ENCODE results near the gene CRK. TPM values are rescaled to one million over a fixed set of nuclear protein-coding genes. Genes with fewer than 3 reads are reported as not detected.

The CRK gene
- polyA plus RNA-seq, 3 donors: 22.3 to 28.0 (median 26.5) TPM

GRCh38 chr17:1484676-1485422 lies 28.8 kb upstream of the CRK start:
- H3K4me1 Mint-ChIP-seq: peaks cover 27% of the 10 kb centered on the region
- peaks cover 34 to 42% of the 10 kb centered on the region in 2 donors for H3K4me1 ChIP-seq (ENCODE audit: control insufficient read depth in 1 of 2, insufficient read depth in 2 of 2, low read length in 2 of 2)
- peak overlapping the region; percentile 64 to 85 for H3K4me3 Mint-ChIP-seq
- intact Hi-C loops (cut with micrococcal nuclease): no loop called here
- peaks cover 12% of the 10 kb centered on the region for H4K20me1 ChIP-seq (ENCODE audit: insufficient read depth, low read length)
- no peak for TF ChIP-seq CTCF (IDR thresholded peaks at IDR 0.05)
- H3K36me3 ChIP-seq (replicated peaks in 1 of 2; ENCODE audit: control insufficient read depth in 1 of 2, insufficient read depth in 2 of 2, low read length in 2 of 2): no peaks in the 10 kb centered on the region
- 1% methylated on average over 10 of the region's 19 CpGs for WGBS (ENCODE audit: insufficient coverage)
- no peaks in the 10 kb centered on the region for H3K79me2 ChIP-seq (ENCODE audit: insufficient read depth, low read length)
- peak in 2 of 3 donors; percentile 26 to 49 for DNase-seq
- H3K9me3 Mint-ChIP-seq: peaks cover 2 to 14% (median 9%) of the 10 kb centered on the region in 7 donors
- peaks cover 52 to 78% (median 59%) of the 10 kb centered on the region in 3 donors for H3K27me3 Mint-ChIP-seq (ENCODE audit: low read depth in 3 of 3)
- H3K27ac ChIP-seq (ENCODE audit: low read depth in 1 of 2, low read length in 2 of 2): no peak overlapping the region
- H3K9me3 ChIP-seq (replicated peaks in 1 of 2; ENCODE audit: control insufficient read depth in 1 of 2, insufficient read depth in 1 of 2, low read length in 2 of 2): no peaks in the 10 kb centered on the region
- peaks cover 6 to 51% of the 10 kb centered on the region in 2 donors for H3K27me3 ChIP-seq (ENCODE audit: control insufficient read depth in 2 of 2, insufficient read depth in 2 of 2, low read length in 2 of 2)
- H3K27ac Mint-ChIP-seq: peak overlapping the region in 2 of 7 donors; percentile 50 to 58
- H3K36me3 Mint-ChIP-seq: peaks cover 22 to 26% of the 10 kb centered on the region in 2 donors
- H3K9ac ChIP-seq (ENCODE audit: insufficient read depth, low read length, poor library complexity, severe bottlenecking): peak overlapping the region; percentile 4
- H2AFZ ChIP-seq (ENCODE audit: insufficient read depth, low read depth, low read length, poor library complexity, severe bottlenecking): peak overlapping the region; percentile 61
- H3K4me2 ChIP-seq (replicated peaks; ENCODE audit: extremely low read depth, low read length, poor library complexity, severe bottlenecking): peak overlapping the region; percentile 77
- H3K4me3 ChIP-seq (replicated peaks in 1 of 3; ENCODE audit: low read depth in 2 of 3, low read length in 3 of 3): peak overlapping the region in 1 of 3 experiments; percentile 66

GRCh38 chr17:1484060-1484535 lies 28.1 kb upstream of the CRK start:
- H3K4me1 Mint-ChIP-seq: peaks cover 27% of the 10 kb centered on the region
- WGBS (ENCODE audit: insufficient coverage): 95% methylated on average over 25 of the region's 29 CpGs
- H3K27ac Mint-ChIP-seq: no peak overlapping the region
- Histone ChIP-seq H3K27me3 (ENCODE audit: control insufficient read depth in 2 of 2, insufficient read depth in 2 of 2, low read length in 2 of 2) (peaks cover 6 to 49% of the 10 kb centered on the region in 2 donors), H2AFZ (ENCODE audit: insufficient read depth, low read depth, low read length, poor library complexity, severe bottlenecking) (no peak overlapping the region), H3K27ac (ENCODE audit: low read depth in 1 of 2, low read length in 2 of 2) (no peak overlapping the region), H3K4me1 (ENCODE audit: control insufficient read depth in 1 of 2, insufficient read depth in 2 of 2, low read length in 2 of 2) (peaks cover 34 to 42% of the 10 kb centered on the region in 2 donors), H3K4me3 (replicated peaks in 1 of 3; ENCODE audit: low read depth in 2 of 3, low read length in 3 of 3) (no peak overlapping the region), H3K36me3 (replicated peaks in 1 of 2; ENCODE audit: control insufficient read depth in 1 of 2, insufficient read depth in 2 of 2, low read length in 2 of 2) (no peaks in the 10 kb centered on the region), H4K20me1 (ENCODE audit: insufficient read depth, low read length) (peaks cover 12% of the 10 kb centered on the region), H3K9ac (ENCODE audit: insufficient read depth, low read length, poor library complexity, severe bottlenecking) (no peak overlapping the region), H3K79me2 (ENCODE audit: insufficient read depth, low read length) (no peaks in the 10 kb centered on the region), H3K9me3 (replicated peaks in 1 of 2; ENCODE audit: control insufficient read depth in 1 of 2, insufficient read depth in 1 of 2, low read length in 2 of 2) (no peaks in the 10 kb centered on the region), H3K4me2 (replicated peaks; ENCODE audit: extremely low read depth, low read length, poor library complexity, severe bottlenecking) (no peak overlapping the region)
- peaks cover 51 to 78% (median 61%) of the 10 kb centered on the region in 3 donors for H3K27me3 Mint-ChIP-seq (ENCODE audit: low read depth in 3 of 3)
- TF ChIP-seq CTCF (IDR thresholded peaks at IDR 0.05): no peak
- intact Hi-C loops (cut with micrococcal nuclease): no loop called here
- DNase-seq: no peak
- peaks cover 23 to 28% of the 10 kb centered on the region in 2 donors for H3K36me3 Mint-ChIP-seq
- H3K9me3 Mint-ChIP-seq: peaks cover 2 to 14% (median 9%) of the 10 kb centered on the region in 7 donors
- H3K4me3 Mint-ChIP-seq: peak overlapping the region in 1 of 2 donors; percentile 85
